Loucy (cell line): ENCODE measurements around the gene SCNN1A.

Experiments used
- EZH2phosphoT487 ChIP-seq: fragments of 200-600 bp; IDR thresholded peaks from 2 replicates; pipeline ENCODE4 v1.6.1; 2018; ENCODE audit warnings: antibody characterized with exemption, mild to moderate bottlenecking, moderate library complexity, borderline replicate concordance
- TF ChIP-seq, protein P1 (sequence below): fragments of 200-600 bp; sonication (generic); conservative IDR thresholded peaks from 2 replicates; pipeline ENCODE4 v1.5.1; 2014; ENCODE audit warnings: mild to moderate bottlenecking, antibody characterized with exemption, low read length

DNA sequence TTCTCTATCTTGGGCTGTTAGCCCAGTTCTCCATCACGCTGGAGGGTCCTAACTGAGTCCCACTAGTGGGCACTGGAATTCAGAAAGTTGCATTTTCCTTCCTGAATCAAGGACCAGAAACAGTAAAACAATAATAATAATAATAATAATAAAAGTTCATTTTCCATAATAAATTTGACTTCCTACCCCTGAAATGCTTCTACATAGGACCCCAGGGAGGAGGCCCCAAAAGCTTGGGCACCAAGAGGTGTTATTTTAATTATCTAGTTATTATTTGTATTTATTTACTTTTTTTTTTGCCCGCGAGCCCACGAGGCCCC, 12.4 kb downstream of the SCNN1A start:
- TF ChIP-seq, protein P1, sequence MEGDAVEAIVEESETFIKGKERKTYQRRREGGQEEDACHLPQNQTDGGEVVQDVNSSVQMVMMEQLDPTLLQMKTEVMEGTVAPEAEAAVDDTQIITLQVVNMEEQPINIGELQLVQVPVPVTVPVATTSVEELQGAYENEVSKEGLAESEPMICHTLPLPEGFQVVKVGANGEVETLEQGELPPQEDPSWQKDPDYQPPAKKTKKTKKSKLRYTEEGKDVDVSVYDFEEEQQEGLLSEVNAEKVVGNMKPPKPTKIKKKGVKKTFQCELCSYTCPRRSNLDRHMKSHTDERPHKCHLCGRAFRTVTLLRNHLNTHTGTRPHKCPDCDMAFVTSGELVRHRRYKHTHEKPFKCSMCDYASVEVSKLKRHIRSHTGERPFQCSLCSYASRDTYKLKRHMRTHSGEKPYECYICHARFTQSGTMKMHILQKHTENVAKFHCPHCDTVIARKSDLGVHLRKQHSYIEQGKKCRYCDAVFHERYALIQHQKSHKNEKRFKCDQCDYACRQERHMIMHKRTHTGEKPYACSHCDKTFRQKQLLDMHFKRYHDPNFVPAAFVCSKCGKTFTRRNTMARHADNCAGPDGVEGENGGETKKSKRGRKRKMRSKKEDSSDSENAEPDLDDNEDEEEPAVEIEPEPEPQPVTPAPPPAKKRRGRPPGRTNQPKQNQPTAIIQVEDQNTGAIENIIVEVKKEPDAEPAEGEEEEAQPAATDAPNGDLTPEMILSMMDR = no peak
- no peak for TF ChIP-seq EZH2phosphoT487
